ENCODE results near the gene ANXA6. TPM values are rescaled to one million over a fixed set of nuclear protein-coding genes. Genes with fewer than 3 reads are reported as not detected.

Gene ANXA6
- polyA plus RNA-seq, 1 donor (not counting 4 experiments of a cell fraction or from before 2014, with no cell fraction given), result 37.0 TPM

DNA sequence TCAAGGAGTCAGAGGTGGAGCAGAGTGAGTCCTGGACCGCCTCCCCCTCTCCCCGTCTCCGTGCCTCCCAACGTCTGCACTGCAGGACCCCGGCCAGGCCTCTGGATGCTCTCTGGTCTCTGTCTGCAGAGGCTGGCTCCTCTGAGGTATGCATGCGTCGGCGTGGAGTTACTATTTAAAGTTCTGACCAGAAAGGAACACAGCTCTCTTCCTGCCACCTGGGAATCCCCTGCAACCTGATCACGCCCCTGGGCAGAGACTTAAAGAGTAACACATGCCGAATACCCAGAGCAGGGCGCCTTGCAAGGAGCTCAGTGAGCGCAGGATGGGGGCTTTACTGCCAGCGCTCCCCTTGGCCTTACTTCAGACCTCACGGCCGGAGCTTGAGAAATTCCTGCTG is 16.0 kb downstream of the ANXA6 start:
- no peak for DNase-seq (ENCODE audit: low read depth, low spot score)
- no peaks in the 10 kb centered on the region for H3K9me1 ChIP-seq (ENCODE audit: control insufficient read depth, extremely low read depth, insufficient read depth, low read length)
- no peaks in the 10 kb centered on the region for H3K9me3 ChIP-seq (ENCODE audit: control insufficient read depth, low read depth, low read length)
- TF ChIP-seq, protein P1, sequence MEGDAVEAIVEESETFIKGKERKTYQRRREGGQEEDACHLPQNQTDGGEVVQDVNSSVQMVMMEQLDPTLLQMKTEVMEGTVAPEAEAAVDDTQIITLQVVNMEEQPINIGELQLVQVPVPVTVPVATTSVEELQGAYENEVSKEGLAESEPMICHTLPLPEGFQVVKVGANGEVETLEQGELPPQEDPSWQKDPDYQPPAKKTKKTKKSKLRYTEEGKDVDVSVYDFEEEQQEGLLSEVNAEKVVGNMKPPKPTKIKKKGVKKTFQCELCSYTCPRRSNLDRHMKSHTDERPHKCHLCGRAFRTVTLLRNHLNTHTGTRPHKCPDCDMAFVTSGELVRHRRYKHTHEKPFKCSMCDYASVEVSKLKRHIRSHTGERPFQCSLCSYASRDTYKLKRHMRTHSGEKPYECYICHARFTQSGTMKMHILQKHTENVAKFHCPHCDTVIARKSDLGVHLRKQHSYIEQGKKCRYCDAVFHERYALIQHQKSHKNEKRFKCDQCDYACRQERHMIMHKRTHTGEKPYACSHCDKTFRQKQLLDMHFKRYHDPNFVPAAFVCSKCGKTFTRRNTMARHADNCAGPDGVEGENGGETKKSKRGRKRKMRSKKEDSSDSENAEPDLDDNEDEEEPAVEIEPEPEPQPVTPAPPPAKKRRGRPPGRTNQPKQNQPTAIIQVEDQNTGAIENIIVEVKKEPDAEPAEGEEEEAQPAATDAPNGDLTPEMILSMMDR (optimal IDR thresholded peaks at IDR 0.05 in 1 of 3, IDR thresholded peaks at IDR 0.05 in 1 of 3, conservative IDR thresholded peaks at IDR 0.05 in 1 of 3; ENCODE audit: extremely low read depth in 1 of 3, insufficient read depth in 2 of 3, low read length in 3 of 3), result no peak
- TF ChIP-seq EZH2 (IDR thresholded peaks at IDR 0.05; ENCODE audit: low read length), result no peak
- no peaks in the 10 kb centered on the region for H4K20me1 ChIP-seq (ENCODE audit: control insufficient read depth, extremely low read depth, insufficient read depth, low read length)
- H3K36me3 ChIP-seq (ENCODE audit: control insufficient read depth in 2 of 2, extremely low read depth in 1 of 2, insufficient read depth in 2 of 2, low read length in 2 of 2), result no peaks in the 10 kb centered on the region
- no peak for FAIRE-seq
- peaks cover 6% of the 10 kb centered on the region for H3K4me1 ChIP-seq (ENCODE audit: control insufficient read depth, extremely low read depth, insufficient read depth, low read length)
- peaks cover 11% of the 10 kb centered on the region for H3K27me3 ChIP-seq (ENCODE audit: control insufficient read depth, extremely low read depth, insufficient read depth, low read length)
- dilution Hi-C loops (cut with MboI; ENCODE audit: extremely low pct_ligation_motif_present, low sequenced_read_pairs), result no loop called here
- no peaks in the 10 kb centered on the region for H3K79me2 ChIP-seq (ENCODE audit: control insufficient read depth, insufficient read depth, low read length)
- H3K27ac ChIP-seq (ENCODE audit: control insufficient read depth, insufficient read depth, low read length), result no peak overlapping the region
- peak overlapping the region; percentile 22 for H3K4me2 ChIP-seq (ENCODE audit: control insufficient read depth, extremely low read depth, insufficient read depth, low read depth, low read length)
- no peak overlapping the region for H3K9ac ChIP-seq (ENCODE audit: control insufficient read depth, extremely low read depth, insufficient read depth, low read length)
- H2AFZ ChIP-seq (ENCODE audit: control insufficient read depth, low read length), result no peak overlapping the region
- no peak overlapping the region for H3K4me3 ChIP-seq (ENCODE audit: control insufficient read depth in 2 of 3, extremely low read depth in 1 of 3, insufficient read depth in 2 of 3, low read depth in 1 of 3, low read length in 3 of 3)

DNA sequence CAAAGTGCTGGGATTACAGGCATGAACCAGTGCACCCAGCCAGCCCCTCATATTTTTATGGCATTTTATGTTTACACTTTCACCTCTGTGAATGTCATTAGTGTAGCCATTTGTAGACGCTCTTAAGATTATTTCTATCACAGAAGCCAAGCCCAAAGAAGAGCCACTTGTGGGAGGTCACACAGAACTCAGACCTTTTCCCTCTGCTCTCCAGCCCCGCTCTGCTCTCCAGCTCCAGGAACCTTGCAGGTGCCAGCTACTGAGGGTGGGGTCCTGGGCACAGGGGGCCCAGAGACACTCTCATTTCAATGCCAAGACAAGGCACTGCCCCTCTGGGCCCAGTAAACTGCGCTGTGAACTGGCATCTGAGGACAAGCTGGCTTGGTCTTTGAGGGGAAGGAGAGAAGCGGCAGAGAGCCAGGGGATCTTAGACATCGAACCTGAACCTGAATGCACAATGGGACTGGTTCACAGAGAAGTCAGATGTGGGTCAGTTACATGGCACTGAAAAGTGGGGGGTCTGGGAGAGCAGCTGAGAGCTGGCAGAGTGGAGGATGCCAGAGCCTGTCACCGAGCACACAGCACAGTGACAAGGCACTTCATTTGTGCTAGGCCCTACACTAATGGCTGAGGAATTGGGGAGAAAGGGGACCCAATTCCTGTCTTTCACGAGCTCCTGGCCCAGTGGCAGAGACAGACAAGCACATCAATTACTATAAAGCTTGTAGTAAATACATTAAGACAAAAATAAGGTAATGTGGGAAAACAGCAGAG is 16.7 kb downstream of the ANXA6 start:
- no peaks in the 10 kb centered on the region for H3K9me3 ChIP-seq (ENCODE audit: control insufficient read depth, low read depth, low read length)
- FAIRE-seq (no peak), DNase-seq (ENCODE audit: low read depth, low spot score) (no peak)
- no peak overlapping the region for H3K4me2 ChIP-seq (ENCODE audit: control insufficient read depth, extremely low read depth, insufficient read depth, low read depth, low read length)
- peaks cover 11% of the 10 kb centered on the region for H3K27me3 ChIP-seq (ENCODE audit: control insufficient read depth, extremely low read depth, insufficient read depth, low read length)
- H3K79me2 ChIP-seq (ENCODE audit: control insufficient read depth, insufficient read depth, low read length), result no peaks in the 10 kb centered on the region
- H3K4me1 ChIP-seq (ENCODE audit: control insufficient read depth, extremely low read depth, insufficient read depth, low read length), result peaks cover 6% of the 10 kb centered on the region
- no peaks in the 10 kb centered on the region for H4K20me1 ChIP-seq (ENCODE audit: control insufficient read depth, extremely low read depth, insufficient read depth, low read length)
- TF ChIP-seq, protein P1 (optimal IDR thresholded peaks at IDR 0.05 in 1 of 3, IDR thresholded peaks at IDR 0.05 in 1 of 3, conservative IDR thresholded peaks at IDR 0.05 in 1 of 3; ENCODE audit: extremely low read depth in 1 of 3, insufficient read depth in 2 of 3, low read length in 3 of 3), result no peak
- TF ChIP-seq EZH2 (IDR thresholded peaks at IDR 0.05; ENCODE audit: low read length), result no peak
- H2AFZ ChIP-seq (ENCODE audit: control insufficient read depth, low read length), result no peak overlapping the region
- H3K9me1 ChIP-seq (ENCODE audit: control insufficient read depth, extremely low read depth, insufficient read depth, low read length), result no peaks in the 10 kb centered on the region
- dilution Hi-C loops (cut with MboI; ENCODE audit: extremely low pct_ligation_motif_present, low sequenced_read_pairs), result no loop called here
- H3K36me3 ChIP-seq (ENCODE audit: control insufficient read depth in 2 of 2, extremely low read depth in 1 of 2, insufficient read depth in 2 of 2, low read length in 2 of 2), result no peaks in the 10 kb centered on the region
- H3K9ac ChIP-seq (ENCODE audit: control insufficient read depth, extremely low read depth, insufficient read depth, low read length), result no peak overlapping the region
- no peak overlapping the region for H3K27ac ChIP-seq (ENCODE audit: control insufficient read depth, insufficient read depth, low read length)
- no peak overlapping the region for H3K4me3 ChIP-seq (ENCODE audit: control insufficient read depth in 2 of 3, extremely low read depth in 1 of 3, insufficient read depth in 2 of 3, low read depth in 1 of 3, low read length in 3 of 3)
